ENCODE results near the gene PIP5K1B. TPM values are rescaled to one million over a fixed set of nuclear protein-coding genes. Genes with fewer than 3 reads are reported as not detected.

Gene PIP5K1B
- total and polyA plus RNA-seq, 10 of the 15 experiments (the other 5 are each of a cell fraction or from before 2014, with no cell fraction given): 6.8 to 16.3 (median 10.6) TPM

DNA sequence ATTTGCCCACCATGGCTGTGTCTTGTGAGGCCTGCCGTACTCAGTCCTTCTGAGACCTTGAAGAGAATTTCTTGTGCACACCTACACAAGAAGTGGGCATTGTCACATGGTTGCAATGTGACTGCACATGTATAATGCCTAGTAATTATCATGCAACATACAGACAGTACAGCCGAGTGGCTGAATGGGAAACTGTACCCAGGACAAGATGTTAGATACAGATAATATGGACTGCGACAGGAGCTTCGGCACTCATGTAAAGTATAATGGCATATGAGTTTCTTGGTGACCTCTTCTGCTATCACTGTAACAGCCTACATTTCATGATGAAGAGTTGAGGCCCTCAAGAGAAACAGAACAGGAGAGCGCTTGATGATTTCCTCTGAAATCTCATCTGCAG lies 313.7 kb downstream of the PIP5K1B start:
- no TSS peak for BruUV-seq (replicated peaks)
- peak; percentile 41; the same call in 2 of the 3 replicates for ATAC-seq

More for the DNA sequence above, 313.7 kb downstream of the PIP5K1B start:
- WGBS (ENCODE audit: insufficient coverage, insufficient replicate concordance, low lambda C conversion rate, missing lambda C conversion rate): 66% methylated on average over 5 of the region's 5 CpGs
- H3K27me3 ChIP-seq (replicated peaks in 1 of 2; ENCODE audit: control insufficient read depth in 2 of 2, insufficient read depth in 2 of 2, low read length in 1 of 2): no peaks in the 10 kb centered on the region
- TF ChIP-seq E2F8 (IDR thresholded peaks at IDR 0.05; ENCODE audit: low read depth, partially characterized antibody): no peak
- no peak for TF ChIP-seq BCLAF1 (IDR thresholded peaks at IDR 0.05)
- peak; percentile 41; the same call in 1 of the 2 replicates for TF ChIP-seq RAD21 (IDR thresholded peaks at IDR 0.05; ENCODE audit: insufficient read depth, low read depth, low read length)
- TF ChIP-seq, protein P1, sequence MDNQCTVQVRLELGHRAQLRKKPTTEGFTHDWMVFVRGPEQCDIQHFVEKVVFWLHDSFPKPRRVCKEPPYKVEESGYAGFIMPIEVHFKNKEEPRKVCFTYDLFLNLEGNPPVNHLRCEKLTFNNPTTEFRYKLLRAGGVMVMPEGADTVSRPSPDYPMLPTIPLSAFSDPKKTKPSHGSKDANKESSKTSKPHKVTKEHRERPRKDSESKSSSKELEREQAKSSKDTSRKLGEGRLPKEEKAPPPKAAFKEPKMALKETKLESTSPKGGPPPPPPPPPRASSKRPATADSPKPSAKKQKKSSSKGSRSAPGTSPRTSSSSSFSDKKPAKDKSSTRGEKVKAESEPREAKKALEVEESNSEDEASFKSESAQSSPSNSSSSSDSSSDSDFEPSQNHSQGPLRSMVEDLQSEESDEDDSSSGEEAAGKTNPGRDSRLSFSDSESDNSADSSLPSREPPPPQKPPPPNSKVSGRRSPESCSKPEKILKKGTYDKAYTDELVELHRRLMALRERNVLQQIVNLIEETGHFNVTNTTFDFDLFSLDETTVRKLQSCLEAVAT (IDR thresholded peaks at IDR 0.05): no peak
- TF ChIP-seq BRCA1 (IDR thresholded peaks at IDR 0.05; ENCODE audit: low read depth, low read length): no peak
- TF ChIP-seq LARP7 (IDR thresholded peaks at IDR 0.05): no peak
- TF ChIP-seq, protein P2, sequence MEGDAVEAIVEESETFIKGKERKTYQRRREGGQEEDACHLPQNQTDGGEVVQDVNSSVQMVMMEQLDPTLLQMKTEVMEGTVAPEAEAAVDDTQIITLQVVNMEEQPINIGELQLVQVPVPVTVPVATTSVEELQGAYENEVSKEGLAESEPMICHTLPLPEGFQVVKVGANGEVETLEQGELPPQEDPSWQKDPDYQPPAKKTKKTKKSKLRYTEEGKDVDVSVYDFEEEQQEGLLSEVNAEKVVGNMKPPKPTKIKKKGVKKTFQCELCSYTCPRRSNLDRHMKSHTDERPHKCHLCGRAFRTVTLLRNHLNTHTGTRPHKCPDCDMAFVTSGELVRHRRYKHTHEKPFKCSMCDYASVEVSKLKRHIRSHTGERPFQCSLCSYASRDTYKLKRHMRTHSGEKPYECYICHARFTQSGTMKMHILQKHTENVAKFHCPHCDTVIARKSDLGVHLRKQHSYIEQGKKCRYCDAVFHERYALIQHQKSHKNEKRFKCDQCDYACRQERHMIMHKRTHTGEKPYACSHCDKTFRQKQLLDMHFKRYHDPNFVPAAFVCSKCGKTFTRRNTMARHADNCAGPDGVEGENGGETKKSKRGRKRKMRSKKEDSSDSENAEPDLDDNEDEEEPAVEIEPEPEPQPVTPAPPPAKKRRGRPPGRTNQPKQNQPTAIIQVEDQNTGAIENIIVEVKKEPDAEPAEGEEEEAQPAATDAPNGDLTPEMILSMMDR (IDR thresholded peaks at IDR 0.05 in 2 of 3, conservative IDR thresholded peaks at IDR 0.05 in 1 of 3; ENCODE audit: control insufficient read depth in 2 of 3, extremely low read depth in 1 of 3, insufficient read depth in 1 of 3, low read depth in 3 of 3, low read length in 3 of 3): peak in 1 of 3 experiments; percentile 15; a peak in 2 of 6 replicates
- TF ChIP-seq PKNOX1 (IDR thresholded peaks at IDR 0.05): no peak
- no peak for TF ChIP-seq SIN3A (IDR thresholded peaks at IDR 0.05; ENCODE audit: low read depth, low read length)
- TF ChIP-seq SMAD5 (IDR thresholded peaks at IDR 0.05; ENCODE audit: low read depth): no peak
- no peaks in the 10 kb centered on the region for H3K9me3 ChIP-seq (replicated peaks; ENCODE audit: control insufficient read depth, insufficient read depth, low read length)
- ChIA-PET POLR2A (no interaction called here), CTCF (interaction anchor here (0.6 to 3.0 kb wide), 3 partner anchors 17 to 544 kb away, joined by 3 to 10 read pairs (median 4); partner anchors contain the start of gene FXN), RAD21 (ENCODE audit: unreplicated experiment) (no interaction called here), SMC1A (ENCODE audit: uncharacterized antibody, unreplicated experiment) (no interaction called here)
- in situ Hi-C loops (cut with MboI): no loop called here
- FAIRE-seq (no peak), DNase-seq (ENCODE audit: low read depth, low spot score) (no peak)
- H3K4me2 ChIP-seq (ENCODE audit: control insufficient read depth, insufficient read depth): no peak overlapping the region
- no peak overlapping the region for H3K4me3 ChIP-seq
- no peak overlapping the region for H3K27ac ChIP-seq (ENCODE audit: control insufficient read depth, insufficient read depth)
- no peak overlapping the region for H2AFZ ChIP-seq (ENCODE audit: control insufficient read depth, low read depth, low read length)
- no peaks in the 10 kb centered on the region for H3K4me1 ChIP-seq (ENCODE audit: control insufficient read depth, insufficient read depth, low read length)
- no peaks in the 10 kb centered on the region for H3K36me3 ChIP-seq (ENCODE audit: control insufficient read depth in 2 of 2, insufficient read depth in 2 of 2, low read length in 1 of 2)
- intact Hi-C loops (cut with micrococcal nuclease; ENCODE audit: unreplicated experiment): no loop called here
- H3K79me2 ChIP-seq (ENCODE audit: control insufficient read depth, insufficient read depth, low read length): no peaks in the 10 kb centered on the region
- H3K9ac ChIP-seq (ENCODE audit: control insufficient read depth, insufficient read depth, low read length): no peak overlapping the region
- no peaks in the 10 kb centered on the region for H4K20me1 ChIP-seq (ENCODE audit: control insufficient read depth, insufficient read depth)
